HG03565 (cell line): ENCODE data around the gene MAGEB1.

ENCODE experiments used
- ATAC-seq: cut with Tn5 transposase; IDR thresholded peaks from one replicate; pipeline ENCODE4 v1.9.1; 2021; ENCODE audit warnings: mild to moderate bottlenecking, moderate library complexity; ENCODE audit not compliant: unreplicated experiment

MAGEB1 gene

GRCh38 chrX:30296408-30297254, 49.7 kb downstream of the MAGEB1 start:
- peak; percentile 48 for ATAC-seq

GRCh38 chrX:30301208-30301607, 54.3 kb downstream of the MAGEB1 start:
- no peak for ATAC-seq
